Measurements from ENCODE around the gene TCEAL4.

GRCh38 chrX:103630171-103630511 lies 44.8 kb downstream of the TCEAL4 start:
- no peak for TF ChIP-seq CTCF (conservative IDR thresholded peaks at IDR 0.05; ENCODE audit: low read depth, low read length)
- no peak for TF ChIP-seq EZH2 (IDR thresholded peaks at IDR 0.05; ENCODE audit: low read length, unreplicated experiment)

Measured in PC-3 (cell line).